Ovary (tissue), 9 donors: Measurements from ENCODE around the gene SIRPD. TPM values are rescaled to one million over a fixed set of nuclear protein-coding genes. Genes with fewer than 3 reads are reported as not detected.
"Not testable (repeated sequence)": the region's sequence is repeated elsewhere in the genome, so short reads cannot be mapped to it uniquely, and the experiment has no call there.

Experiments used
- DNase-seq, 5 donors: peaks; one replicate each; pipeline ENCODE4 v3.0.0-alpha.2; 2019 to 2020
- H3K27ac ChIP-seq, 2 donors: fragments of 200-600 bp; one replicate each; pipeline versions ENCODE4 v1.5.1 to v1.8.0; 2019 to 2022
- H3K27me3 ChIP-seq: fragments of 200-600 bp; one replicate; pipeline ENCODE4 v1.8.0; 2022
- H3K36me3 ChIP-seq: fragments of 200-600 bp; sonication (generic); one replicate; pipeline ENCODE4 v1.5.1; 2019
- H3K4me1 ChIP-seq: one replicate; pipeline ENCODE4 v1.8.1; 2013; ENCODE audit warnings: mild to moderate bottlenecking, moderate library complexity; ENCODE audit not compliant: insufficient read depth
- H3K4me3 ChIP-seq: fragments of 200-600 bp; sonication (generic); one replicate; pipeline ENCODE4 v1.5.1; 2017
- H3K9me3 ChIP-seq, 2 donors: fragments of 200-600 bp in 1 of 2; sonication (generic) in 1 of 2; one replicate each; pipeline versions ENCODE4 v1.5.1 to v1.8.1; 2013 to 2019; ENCODE audit warnings: mild to moderate bottlenecking in 1 of 2, moderate library complexity in 1 of 2
- EP300 ChIP-seq: sonication (generic); formaldehyde crosslinking; IDR thresholded peaks from one replicate; pipeline ENCODE4 v1.6.1; 2017; ENCODE audit warnings: antibody characterized with exemption
- POLR2A ChIP-seq: fragments of 450-650 bp; IDR thresholded peaks from one replicate; pipeline ENCODE4 v1.6.1; 2017; ENCODE audit warnings: antibody characterized with exemption, mild to moderate bottlenecking, moderate library complexity
- WGBS, 3 donors: extraction: QIAGEN DNeasy Blood & Tissue Kit in 1 of 3; methylation state at CpG; one replicate each; pipeline versions ENCODE4 v1.1.5 to v1.1.7; 2013 to 2017; 5-methylcytosine and 5-hydroxymethylcytosine counted together
- intact Hi-C, 4 donors: fragments of 100-400 bp; cut with DNase I; formaldehyde crosslinking; loops; one replicate each; pipeline versions ENCODE4 v1.11.0 to v1.15.1; 2022 to 2023
- polyA plus RNA-seq, 2 donors: library from polyadenylated mRNA; stranded (reverse); fragments of 200-250 nt in 1 of 2; fragments of 350-450 nt in 1 of 2; fragmentation: Illumina TruSeq in 1 of 2; extraction: RNeasy Lipid Tissue Mini Kit (QIAGEN cat#74804) in 1 of 2; gene quantifications; one replicate each; pipeline ENCODE4 v1.2.3, GENCODE V29; 2013 to 2014
- total RNA-seq, 7 donors: library from RNA; depleted of rRNA in 2 of 7; stranded (reverse); fragments of >200 nt in 2 of 7; fragmentation: NEBNext Ultra II Directional in 3 of 7; extraction: Animal tissue kit (Norgen Biotek cat#: 25700) in 3 of 7; gene quantifications; one replicate each; pipeline versions ENCODE4 v1.1.0 to v1.2.4, GENCODE V29; 2016 to 2023
- TF ChIP-seq, protein P1 (sequence below), 3 donors: fragments of 450-650 bp in 2 of 3; fragments of 200-600 bp in 1 of 3; IDR thresholded peaks; one replicate each; pipeline versions ENCODE4 v1.5.1 to v1.8.0; 2016 to 2022; ENCODE audit warnings: antibody characterized with exemption in 3 of 3, mild to moderate bottlenecking in 1 of 3
- donor health status: DM: no; HTN: no; CAD: no; lungs with moderate emphysema.
- donor health status: DM: no; HTN: no; CAD: no.
- donor health status: Bipolar disorder and iron deficiency.
- donor health status: DM: yes; HTN: yes; CAD: no.
- donor health status: DM: no; HTN: no; CAD: no.
- donor health status: DM: yes; HTN: yes; CAD: no.

Gene SIRPD
- total and polyA plus RNA-seq, 9 donors, result not detected

DNA sequence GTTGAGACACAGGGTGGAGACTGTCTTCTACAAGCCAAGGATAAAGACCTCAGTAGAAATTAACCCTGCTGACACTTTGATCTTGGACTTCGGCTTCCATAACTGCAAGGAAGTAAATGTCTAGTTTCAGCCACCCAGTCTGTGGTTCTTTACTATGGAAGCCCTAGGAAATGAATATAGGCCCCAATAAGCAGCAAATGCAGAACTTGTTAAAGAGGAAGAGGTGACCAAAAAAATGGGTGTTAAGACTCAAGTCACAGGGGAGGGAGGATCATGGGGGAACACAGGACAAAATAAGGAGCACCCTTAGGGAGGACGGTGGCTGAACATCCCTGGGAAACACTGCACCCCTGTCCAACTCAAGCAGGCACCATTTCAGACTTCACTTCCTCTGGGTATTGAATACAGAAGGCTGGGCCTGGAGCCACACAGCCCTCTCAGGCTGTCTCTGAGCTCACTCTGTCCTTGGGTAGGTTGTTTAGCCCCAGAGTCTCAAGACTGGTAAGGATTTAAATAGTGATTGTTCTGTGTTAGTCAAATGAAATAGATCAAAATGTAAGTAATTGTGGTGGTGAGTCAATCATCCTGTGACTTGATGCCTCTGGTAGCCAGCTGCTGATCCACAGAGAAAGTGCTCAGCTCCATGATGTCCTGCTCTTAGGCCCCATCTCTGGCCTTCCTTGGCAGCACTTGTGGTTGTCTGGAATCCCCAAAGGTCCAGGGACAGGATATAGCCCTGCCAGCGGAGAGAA is 30.5 kb upstream of the SIRPD start:
- H3K4me1 ChIP-seq, result no peaks in the 10 kb centered on the region
- DNase-seq, result no peak
- intact Hi-C loops, result no loop called here
- no peaks in the 10 kb centered on the region for H3K27me3 ChIP-seq
- no peak overlapping the region for H3K27ac ChIP-seq
- H3K4me3 ChIP-seq, result no peak overlapping the region
- TF ChIP-seq EP300 (no peak), POLR2A (no peak)
- TF ChIP-seq, protein P1, sequence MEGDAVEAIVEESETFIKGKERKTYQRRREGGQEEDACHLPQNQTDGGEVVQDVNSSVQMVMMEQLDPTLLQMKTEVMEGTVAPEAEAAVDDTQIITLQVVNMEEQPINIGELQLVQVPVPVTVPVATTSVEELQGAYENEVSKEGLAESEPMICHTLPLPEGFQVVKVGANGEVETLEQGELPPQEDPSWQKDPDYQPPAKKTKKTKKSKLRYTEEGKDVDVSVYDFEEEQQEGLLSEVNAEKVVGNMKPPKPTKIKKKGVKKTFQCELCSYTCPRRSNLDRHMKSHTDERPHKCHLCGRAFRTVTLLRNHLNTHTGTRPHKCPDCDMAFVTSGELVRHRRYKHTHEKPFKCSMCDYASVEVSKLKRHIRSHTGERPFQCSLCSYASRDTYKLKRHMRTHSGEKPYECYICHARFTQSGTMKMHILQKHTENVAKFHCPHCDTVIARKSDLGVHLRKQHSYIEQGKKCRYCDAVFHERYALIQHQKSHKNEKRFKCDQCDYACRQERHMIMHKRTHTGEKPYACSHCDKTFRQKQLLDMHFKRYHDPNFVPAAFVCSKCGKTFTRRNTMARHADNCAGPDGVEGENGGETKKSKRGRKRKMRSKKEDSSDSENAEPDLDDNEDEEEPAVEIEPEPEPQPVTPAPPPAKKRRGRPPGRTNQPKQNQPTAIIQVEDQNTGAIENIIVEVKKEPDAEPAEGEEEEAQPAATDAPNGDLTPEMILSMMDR (IDR thresholded peaks at IDR 0.05), result no peak
- H3K36me3 ChIP-seq, result no peaks in the 10 kb centered on the region
- 60% methylated on average over 3 of the region's 3 CpGs; no CpG with 5 or more reads in 2 of the 3 donors for WGBS, 3 donors
- no peaks in the 10 kb centered on the region for H3K9me3 ChIP-seq

DNA sequence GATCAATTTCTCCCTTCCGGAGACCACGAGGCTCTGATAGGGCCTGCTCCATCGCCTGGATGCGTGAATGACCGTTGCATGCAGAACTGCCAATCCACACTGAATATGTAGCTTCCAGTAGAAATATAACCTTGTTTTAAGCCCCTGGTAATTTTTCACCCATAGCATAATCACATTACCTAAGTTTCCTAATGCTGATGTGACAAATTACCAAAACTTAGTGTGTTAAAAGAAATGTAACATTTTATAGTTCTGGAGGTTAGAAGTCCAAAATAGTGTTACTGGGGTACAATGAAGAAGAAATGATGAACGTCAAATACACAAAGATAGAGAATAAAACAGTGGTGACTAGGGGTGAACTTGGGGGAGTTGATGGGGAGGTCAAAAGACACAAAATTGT is 22.0 kb upstream of the SIRPD start:
- Histone ChIP-seq H3K36me3 (no peaks in the 10 kb centered on the region), H3K4me3 (no peak overlapping the region), H3K9me3 (no peaks in the 10 kb centered on the region), H3K4me1 (no peaks in the 10 kb centered on the region), H3K27ac (no peak overlapping the region), H3K27me3 (no peaks in the 10 kb centered on the region)
- DNase-seq, result no peak
- WGBS, 3 donors, result 88 to 94% (median 88%) methylated on average over 6 of the region's 6 CpGs
- intact Hi-C loops, result no loop called here
- TF ChIP-seq, protein P1 (IDR thresholded peaks at IDR 0.05), result no peak
- TF ChIP-seq EP300, result no peak

DNA sequence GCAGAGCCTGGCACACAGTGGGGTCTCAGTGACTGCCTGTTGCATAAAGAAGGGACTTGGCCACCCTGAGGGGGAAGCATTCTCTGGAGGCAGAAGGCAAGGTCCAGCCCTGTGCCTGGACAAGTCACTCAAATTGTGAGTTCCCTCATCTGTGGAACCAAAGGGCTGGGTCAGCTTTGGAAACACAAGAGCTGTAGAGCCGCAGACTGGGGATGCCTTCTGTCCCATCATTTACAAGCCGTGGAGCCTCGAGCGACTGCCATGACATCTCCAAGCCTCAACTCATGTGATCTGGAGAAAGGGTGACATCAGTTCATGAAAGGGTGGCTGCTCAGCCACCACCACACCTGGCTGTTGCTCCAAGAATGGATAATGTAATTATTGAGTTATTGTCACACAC is 20.4 kb upstream of the SIRPD start:
- Histone ChIP-seq H3K9me3 (no peaks in the 10 kb centered on the region), H3K36me3 (no peaks in the 10 kb centered on the region), H3K4me3 (no peak overlapping the region), H3K27ac (no peak overlapping the region), H3K27me3 (no peaks in the 10 kb centered on the region), H3K4me1 (no peaks in the 10 kb centered on the region)
- 81 to 88% (median 86%) methylated on average over 4 of the region's 4 CpGs for WGBS, 3 donors
- intact Hi-C loops, result no loop called here
- TF ChIP-seq POLR2A (no peak), EP300 (no peak)
- TF ChIP-seq, protein P1 (IDR thresholded peaks at IDR 0.05), result no peak
- DNase-seq, result no peak

DNA sequence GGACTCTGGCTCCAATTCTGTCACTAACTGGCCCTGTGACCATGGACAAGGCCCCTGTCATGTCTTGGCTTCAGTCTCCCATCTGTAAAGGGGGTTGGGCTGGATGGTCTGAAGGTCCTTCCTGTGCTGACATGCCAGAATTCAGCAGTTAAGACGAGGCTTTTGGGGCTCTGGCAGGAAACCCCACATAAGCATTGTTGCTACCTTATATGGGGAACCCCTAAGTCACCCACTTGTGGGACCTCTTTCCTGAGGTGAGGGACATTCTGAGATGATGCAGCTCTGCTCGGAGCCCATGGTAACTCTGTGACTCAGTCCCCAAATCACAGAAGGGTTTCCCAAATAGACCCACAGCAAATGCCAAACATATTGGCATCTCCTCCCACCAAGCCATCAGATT is 19.8 kb upstream of the SIRPD start:
- H3K4me3 ChIP-seq, H3K27me3 ChIP-seq, H3K9me3 ChIP-seq, H3K27ac ChIP-seq, intact Hi-C loops, H3K4me1 ChIP-seq, H3K36me3 ChIP-seq, DNase-seq: not testable (repeated sequence)
- WGBS, 3 donors, result 51 to 64% (median 56%) methylated on average over 2 of the region's 2 CpGs

DNA sequence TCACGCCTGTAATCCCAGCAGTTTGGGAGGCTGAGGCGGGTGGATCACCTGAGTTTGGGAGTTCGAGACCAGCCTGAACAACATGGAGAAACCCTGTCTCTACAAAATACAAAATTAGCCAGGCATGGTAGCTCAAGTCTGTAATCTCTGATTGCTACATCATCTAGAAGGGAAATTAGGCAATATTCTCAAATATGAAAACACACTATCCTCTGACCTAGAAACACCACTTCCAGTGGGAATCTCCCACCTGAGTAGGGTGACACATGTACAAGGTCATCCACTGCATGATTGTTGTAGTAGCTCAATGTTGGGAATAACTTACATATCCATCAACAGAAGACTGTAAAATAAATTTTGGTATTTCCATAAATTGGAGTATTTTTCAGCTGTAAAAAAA is 19.1 kb upstream of the SIRPD start:
- Histone ChIP-seq H3K4me3 (no peak overlapping the region), H3K9me3 (no peaks in the 10 kb centered on the region), H3K4me1 (no peaks in the 10 kb centered on the region), H3K27ac (no peak overlapping the region), H3K27me3 (no peaks in the 10 kb centered on the region), H3K36me3 (no peaks in the 10 kb centered on the region)
- DNase-seq, result no peak
- intact Hi-C loops, result no loop called here
- WGBS, 3 donors, result 81 to 92% (median 81%) methylated on average over 3 of the region's 3 CpGs
- TF ChIP-seq, protein P1 (IDR thresholded peaks at IDR 0.05), result no peak
- TF ChIP-seq POLR2A (no peak), EP300 (no peak)

DNA sequence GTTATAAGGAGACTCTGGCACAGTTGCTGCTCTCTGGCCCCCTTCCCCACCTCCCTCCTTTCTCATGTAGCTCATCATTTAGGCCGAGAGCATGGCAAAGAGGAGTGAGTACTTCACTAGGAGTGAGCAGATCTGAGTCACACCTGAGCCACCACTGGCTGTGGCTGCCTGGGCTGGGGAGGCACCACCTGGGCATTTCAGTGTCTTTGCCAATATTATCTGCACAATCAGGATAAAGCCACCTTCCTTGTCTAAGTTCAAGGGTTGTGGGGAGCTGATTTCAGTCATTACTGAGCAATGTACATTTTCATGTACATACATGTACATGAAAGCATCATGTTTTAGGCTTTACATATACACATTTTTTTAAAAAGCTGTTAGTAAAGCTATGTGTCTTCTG is 18.5 kb upstream of the SIRPD start:
- H3K9me3 ChIP-seq, DNase-seq, H3K27ac ChIP-seq, intact Hi-C loops, H3K4me1 ChIP-seq, H3K4me3 ChIP-seq, H3K27me3 ChIP-seq, H3K36me3 ChIP-seq: not testable (repeated sequence)
- WGBS, 3 donors, result no CpG with 5 or more reads among the region's 1 CpG

DNA sequence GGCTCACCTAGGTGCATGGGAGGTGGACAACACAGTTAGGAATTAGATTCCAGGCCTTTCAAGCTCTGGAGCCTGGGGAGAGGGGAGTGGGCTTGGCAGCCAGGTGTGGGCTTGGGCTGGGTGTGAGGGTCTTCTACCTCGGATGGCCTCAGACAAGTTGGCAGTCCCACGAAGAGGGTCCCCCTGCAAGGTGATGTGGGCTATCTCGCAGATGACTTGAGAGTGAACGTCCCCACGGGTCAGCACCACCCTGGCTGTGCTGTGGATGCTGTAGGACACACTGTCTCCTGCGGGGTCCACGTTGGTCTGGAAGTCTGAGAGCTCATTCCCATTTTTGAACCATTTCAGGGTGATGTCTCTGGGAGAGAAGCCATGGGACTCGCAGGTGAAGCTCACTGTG is 14.1 kb upstream of the SIRPD start:
- intact Hi-C loops, H3K9me3 ChIP-seq, DNase-seq, H3K27me3 ChIP-seq, H3K4me3 ChIP-seq, H3K27ac ChIP-seq, H3K36me3 ChIP-seq, H3K4me1 ChIP-seq: not testable (repeated sequence)
- WGBS, 3 donors, result 78 to 91% (median 81%) methylated on average over 8 of the region's 8 CpGs
